WI38 (cell line): ENCODE data around the gene ZFYVE9.

Experiments used
- H3K4me3 ChIP-seq: 2 replicates; pipeline ENCODE4 v1.5.1; 2011; ENCODE audit warnings: low read depth, mild to moderate bottlenecking, control low read depth, low read length
- TF ChIP-seq, protein P1 (sequence below): IDR thresholded peaks from 2 replicates; pipeline ENCODE4 v1.5.1; 2012; ENCODE audit warnings: low read depth, mild to moderate bottlenecking, control low read depth, low read length

ZFYVE9 gene

DNA sequence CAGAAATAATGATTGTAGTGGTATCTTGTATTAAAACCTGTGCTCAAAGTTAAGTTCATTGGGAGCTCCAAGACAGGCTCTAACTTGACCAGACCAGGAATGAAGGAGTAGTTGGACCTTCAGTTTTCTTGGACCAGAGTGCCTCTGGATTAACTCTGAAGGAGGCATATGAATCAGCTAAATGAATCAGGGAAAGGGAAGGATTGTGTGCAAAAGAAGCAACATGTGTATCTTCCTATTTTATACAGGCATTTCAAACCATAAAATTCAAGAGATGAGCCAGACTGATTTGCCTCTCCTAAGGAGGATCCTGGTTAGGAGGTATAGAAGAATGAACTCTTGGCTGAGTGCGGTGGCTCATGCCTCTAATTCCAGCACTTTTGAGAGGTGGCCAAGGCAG lies 152.7 kb downstream of the ZFYVE9 start:
- TF ChIP-seq, protein P1, sequence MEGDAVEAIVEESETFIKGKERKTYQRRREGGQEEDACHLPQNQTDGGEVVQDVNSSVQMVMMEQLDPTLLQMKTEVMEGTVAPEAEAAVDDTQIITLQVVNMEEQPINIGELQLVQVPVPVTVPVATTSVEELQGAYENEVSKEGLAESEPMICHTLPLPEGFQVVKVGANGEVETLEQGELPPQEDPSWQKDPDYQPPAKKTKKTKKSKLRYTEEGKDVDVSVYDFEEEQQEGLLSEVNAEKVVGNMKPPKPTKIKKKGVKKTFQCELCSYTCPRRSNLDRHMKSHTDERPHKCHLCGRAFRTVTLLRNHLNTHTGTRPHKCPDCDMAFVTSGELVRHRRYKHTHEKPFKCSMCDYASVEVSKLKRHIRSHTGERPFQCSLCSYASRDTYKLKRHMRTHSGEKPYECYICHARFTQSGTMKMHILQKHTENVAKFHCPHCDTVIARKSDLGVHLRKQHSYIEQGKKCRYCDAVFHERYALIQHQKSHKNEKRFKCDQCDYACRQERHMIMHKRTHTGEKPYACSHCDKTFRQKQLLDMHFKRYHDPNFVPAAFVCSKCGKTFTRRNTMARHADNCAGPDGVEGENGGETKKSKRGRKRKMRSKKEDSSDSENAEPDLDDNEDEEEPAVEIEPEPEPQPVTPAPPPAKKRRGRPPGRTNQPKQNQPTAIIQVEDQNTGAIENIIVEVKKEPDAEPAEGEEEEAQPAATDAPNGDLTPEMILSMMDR: no peak
- H3K4me3 ChIP-seq: no peak overlapping the region

DNA sequence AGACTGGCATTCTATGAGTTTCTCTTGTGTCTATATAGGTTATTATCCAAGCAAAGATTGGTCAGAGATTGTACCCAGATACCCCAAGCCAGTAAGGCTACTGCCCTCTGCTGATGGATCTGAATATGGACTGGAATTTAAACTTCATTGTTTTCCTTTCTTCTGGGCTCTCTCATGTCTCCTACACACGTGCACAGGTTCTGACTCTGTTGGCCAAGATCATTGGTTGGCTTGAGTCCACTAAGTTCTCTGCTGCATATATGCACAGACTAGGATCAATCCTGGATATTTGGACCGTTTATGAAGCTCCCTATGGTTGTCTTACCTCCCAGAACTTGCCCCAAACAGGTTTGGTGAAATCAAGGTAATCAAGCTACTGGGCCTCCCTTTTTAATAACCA lies 154.5 kb downstream of the ZFYVE9 start:
- no peak overlapping the region for H3K4me3 ChIP-seq
- TF ChIP-seq, protein P1: peak; percentile 60

DNA sequence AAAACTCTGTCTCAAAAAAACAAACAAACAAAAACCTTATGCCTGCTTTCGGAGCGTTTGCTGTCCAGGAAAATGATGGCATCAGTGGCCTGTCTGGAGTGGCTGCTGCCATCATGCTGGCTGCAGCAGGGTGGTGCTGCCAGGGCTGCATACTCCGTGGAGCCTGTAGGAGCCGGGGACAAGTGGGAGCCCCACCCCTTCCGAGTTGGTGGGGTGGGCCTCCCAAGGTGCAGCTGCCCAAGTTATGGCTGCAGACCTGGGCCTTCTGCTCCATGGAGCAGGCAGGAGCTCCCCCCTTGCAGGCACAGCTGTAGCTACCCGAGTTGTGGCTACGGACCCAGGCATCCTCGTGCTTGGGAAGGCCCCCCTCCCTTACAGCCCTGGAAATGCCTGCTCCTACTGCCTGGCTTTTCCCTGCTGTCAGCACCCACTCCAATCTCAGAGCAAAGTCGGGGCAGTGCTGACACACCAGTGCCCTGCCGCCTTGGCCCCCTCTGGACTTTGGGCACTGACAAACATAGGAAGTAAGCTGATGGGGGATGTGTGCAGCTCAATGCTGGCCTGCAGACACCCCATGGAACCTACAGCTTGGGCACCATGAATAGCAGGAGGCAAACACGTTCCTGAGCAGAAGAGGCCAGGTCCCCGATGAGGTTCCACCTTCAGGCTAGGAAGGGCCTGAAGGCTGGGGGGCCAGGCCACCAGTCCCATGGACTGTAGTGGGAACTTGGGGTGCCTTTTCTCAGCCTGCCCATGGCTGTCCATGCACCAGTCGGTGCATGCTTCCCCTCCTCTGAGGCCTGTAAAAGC lies 163.7 kb downstream of the ZFYVE9 start:
- H3K4me3 ChIP-seq: no peak overlapping the region
- TF ChIP-seq, protein P1: no peak

DNA sequence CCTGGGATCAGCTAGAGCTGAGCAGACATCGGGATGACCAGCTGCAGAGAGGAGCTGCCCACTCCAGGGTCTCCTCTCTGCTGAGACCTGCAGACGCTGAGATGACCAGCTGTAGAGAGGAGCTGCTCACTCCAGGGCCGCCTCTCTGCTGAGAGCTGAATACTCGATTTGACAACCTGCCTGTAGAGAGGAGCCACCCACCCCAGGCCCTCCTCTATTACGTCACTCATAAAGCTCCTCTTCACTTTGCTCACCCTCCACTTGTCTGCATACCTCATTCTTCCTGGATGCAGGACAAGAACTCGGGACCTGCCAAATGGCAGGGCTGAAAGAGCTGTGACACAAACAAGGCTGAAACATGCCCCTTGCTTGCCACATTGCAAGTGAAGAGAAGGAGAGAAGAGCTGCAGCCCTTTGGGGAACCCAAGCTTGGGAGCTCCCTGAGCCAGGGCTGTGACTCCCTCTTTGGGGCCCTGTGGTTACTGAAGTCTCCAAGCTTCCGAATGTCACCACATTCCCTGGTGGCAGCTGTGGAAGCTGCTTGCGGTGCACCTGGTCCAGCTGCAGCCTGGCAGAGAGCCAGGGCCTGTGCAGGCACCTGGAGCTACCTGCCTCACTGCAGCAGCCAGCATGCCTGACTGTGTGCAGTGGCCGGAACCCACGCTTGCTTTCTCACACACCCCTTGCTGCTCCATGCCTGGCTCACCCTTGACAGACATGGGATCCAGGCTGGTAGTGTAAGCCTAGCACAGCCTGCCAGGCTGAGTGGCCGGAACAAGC lies 164.5 kb downstream of the ZFYVE9 start:
- no peak overlapping the region for H3K4me3 ChIP-seq
- TF ChIP-seq, protein P1: no peak

DNA sequence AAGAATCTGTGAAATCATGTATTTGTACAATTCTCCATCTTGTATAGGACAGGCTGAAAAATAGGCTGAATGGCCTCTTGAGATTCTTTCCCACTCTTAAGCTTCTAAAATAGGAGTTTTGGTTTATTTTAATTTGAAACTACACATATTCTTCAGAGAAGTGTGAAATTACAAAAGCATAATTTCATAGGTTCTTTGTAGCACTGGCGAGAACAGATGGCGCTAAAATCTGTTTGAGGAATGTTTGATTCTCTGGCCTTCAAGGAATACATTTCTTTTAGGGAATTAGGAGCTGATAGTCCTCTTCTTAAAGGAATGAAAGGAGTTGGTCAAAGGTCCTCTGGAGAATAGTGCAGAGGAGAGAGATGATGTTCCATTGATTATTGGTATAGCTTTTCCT lies 179.2 kb downstream of the ZFYVE9 start:
- TF ChIP-seq, protein P1: no peak
- H3K4me3 ChIP-seq: no peak overlapping the region

DNA sequence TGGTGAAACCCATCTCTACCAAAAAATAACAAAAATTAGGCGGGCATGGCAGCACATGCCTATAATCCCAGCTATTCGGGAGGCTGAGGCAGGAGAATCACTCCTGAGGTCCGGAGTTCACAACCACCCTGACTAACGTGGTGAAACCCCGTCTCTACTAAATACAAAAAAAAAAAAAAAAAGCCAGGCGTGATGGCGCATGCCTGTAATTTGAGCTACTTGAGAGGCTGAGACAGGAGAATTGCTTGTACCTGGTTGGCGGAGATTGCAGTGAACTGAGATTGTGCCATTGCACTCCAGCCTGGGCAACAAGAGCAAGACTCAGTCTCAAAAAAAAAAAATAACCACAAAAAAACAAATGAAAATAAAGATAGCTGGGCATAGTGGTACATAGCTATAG lies 181.8 kb downstream of the ZFYVE9 start:
- H3K4me3 ChIP-seq: no peak overlapping the region
- TF ChIP-seq, protein P1: no peak

DNA sequence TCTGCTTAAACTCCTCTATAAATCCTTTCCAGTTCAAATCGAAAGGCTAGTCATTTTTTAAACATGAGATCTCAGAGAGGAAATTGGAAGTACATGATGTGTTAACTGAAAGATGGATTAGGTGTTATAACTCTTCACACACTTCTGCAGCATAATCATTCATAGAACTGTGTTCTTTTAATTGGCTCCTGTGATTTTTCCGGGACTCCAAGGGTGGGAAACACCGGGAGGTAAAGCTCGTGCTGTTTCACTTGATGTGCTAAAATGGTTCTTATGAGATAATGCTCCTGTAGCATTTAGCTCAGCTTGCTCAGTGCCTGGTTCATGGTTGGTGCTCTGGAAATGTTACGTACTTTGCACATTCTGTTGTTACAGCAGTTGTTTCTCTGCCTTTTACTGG lies 183.9 kb downstream of the ZFYVE9 start:
- TF ChIP-seq, protein P1: no peak
- H3K4me3 ChIP-seq: no peak overlapping the region
